ENCODE data around the gene OR2S2.

OR2S2 gene

GRCh38 chr9:35907711-35908503, 50.0 kb downstream of the OR2S2 start:
- no peak for DNase-seq

All from stimulated activated CD4-positive, alpha-beta T cell treated with anti-CD3 and anti-CD28 coated beads, Interleukin-12 subunit alpha, Interleukin-12 subunit beta, amount 100 ng/mL, for 4 hours (primary cell).